CD4-positive, alpha-beta T cell treated with Interleukin-6 for 4 hours (primary cell): ENCODE data around the gene CDH4.

Source experiments
- DNase-seq: peaks from one replicate; pipeline ENCODE4 v3.0.0-alpha.2; 2020; ENCODE audit warnings: mixed read lengths

CDH4 gene

GRCh38 chr20:61682996-61683681 is 431.1 kb downstream of the CDH4 start:
- no peak for DNase-seq

- DNase-seq = no peak
Observed at GRCh38 chr20:61683721-61684120, 431.7 kb downstream of the CDH4 start.

- DNase-seq = no peak
Observed at GRCh38 chr20:61684136-61684535, 432.1 kb downstream of the CDH4 start.

GRCh38 chr20:61684583-61685235 is 432.6 kb downstream of the CDH4 start:
- DNase-seq = no peak

- DNase-seq = no peak
Observed at GRCh38 chr20:61685462-61685861, 433.4 kb downstream of the CDH4 start.

- no peak for DNase-seq
Observed at GRCh38 chr20:61686051-61686936, 434.2 kb downstream of the CDH4 start.

- DNase-seq = no peak
Observed at GRCh38 chr20:61688411-61688810, 436.4 kb downstream of the CDH4 start.

GRCh38 chr20:61690150-61690549 is 438.1 kb downstream of the CDH4 start:
- no peak for DNase-seq

- DNase-seq = no peak
Observed at GRCh38 chr20:61690993-61691838, 439.2 kb downstream of the CDH4 start.

- no peak for DNase-seq
Observed at GRCh38 chr20:61691978-61692377, 439.9 kb downstream of the CDH4 start.

- no peak for DNase-seq
Observed at GRCh38 chr20:61692479-61692878, 440.4 kb downstream of the CDH4 start.

GRCh38 chr20:61693055-61693600 is 441.1 kb downstream of the CDH4 start:
- no peak for DNase-seq

- DNase-seq = no peak
Observed at GRCh38 chr20:61694682-61695081, 442.6 kb downstream of the CDH4 start.

GRCh38 chr20:61695741-61696140 is 443.7 kb downstream of the CDH4 start:
- DNase-seq = no peak

GRCh38 chr20:61696181-61696735 is 444.2 kb downstream of the CDH4 start:
- no peak for DNase-seq

- DNase-seq = no peak
Observed at GRCh38 chr20:61697666-61698597, 445.9 kb downstream of the CDH4 start.

- no peak for DNase-seq
Observed at GRCh38 chr20:61698598-61699494, 446.8 kb downstream of the CDH4 start.

- no peak for DNase-seq
Observed at GRCh38 chr20:61699495-61700374, 447.7 kb downstream of the CDH4 start.
